Measurements from ENCODE around the gene U2AF2.

DNA sequence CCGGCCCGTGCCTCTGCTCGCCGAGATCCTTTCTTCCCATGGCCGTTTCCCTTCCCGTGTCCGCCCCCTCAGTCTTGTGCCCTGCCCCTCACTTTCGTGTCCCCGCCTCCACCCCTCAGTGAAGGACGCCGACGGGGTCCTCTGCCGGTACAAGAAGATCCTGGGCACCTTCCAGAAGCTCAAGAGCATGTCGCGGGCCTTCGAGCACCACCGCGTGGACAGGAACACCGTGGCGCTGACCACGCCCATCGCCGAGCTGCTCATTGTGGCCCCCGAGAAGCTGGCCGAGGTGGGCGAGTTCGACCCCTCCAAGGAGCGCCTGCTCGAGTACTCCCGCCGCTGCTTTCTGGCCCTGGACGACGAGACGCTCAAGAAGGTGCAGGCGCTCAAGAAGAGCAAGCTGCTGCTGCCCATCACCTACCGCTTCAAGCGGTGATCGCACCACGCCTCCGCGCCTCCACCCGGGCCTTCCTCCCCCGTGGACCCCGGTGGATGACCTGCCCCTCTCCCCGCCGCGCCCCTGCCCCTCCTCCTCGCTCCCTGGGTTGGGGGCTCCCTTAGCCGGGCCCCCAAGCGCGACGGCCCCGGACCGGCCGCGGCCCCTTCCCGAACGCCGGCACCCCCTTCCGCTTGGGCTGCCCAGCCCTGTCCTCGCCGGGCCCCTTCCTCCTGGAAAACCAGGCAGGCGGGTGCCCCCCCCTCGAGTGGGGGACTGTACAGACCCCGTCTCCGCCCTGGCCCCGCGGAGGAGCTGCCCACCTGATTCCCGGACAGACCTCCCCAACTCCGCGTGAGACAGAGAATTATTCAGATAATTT is 2.3 kb upstream of the U2AF2 start:
- TF ChIP-seq, protein P1, sequence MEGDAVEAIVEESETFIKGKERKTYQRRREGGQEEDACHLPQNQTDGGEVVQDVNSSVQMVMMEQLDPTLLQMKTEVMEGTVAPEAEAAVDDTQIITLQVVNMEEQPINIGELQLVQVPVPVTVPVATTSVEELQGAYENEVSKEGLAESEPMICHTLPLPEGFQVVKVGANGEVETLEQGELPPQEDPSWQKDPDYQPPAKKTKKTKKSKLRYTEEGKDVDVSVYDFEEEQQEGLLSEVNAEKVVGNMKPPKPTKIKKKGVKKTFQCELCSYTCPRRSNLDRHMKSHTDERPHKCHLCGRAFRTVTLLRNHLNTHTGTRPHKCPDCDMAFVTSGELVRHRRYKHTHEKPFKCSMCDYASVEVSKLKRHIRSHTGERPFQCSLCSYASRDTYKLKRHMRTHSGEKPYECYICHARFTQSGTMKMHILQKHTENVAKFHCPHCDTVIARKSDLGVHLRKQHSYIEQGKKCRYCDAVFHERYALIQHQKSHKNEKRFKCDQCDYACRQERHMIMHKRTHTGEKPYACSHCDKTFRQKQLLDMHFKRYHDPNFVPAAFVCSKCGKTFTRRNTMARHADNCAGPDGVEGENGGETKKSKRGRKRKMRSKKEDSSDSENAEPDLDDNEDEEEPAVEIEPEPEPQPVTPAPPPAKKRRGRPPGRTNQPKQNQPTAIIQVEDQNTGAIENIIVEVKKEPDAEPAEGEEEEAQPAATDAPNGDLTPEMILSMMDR (IDR thresholded peaks at IDR 0.05; ENCODE audit: low read length): no peak
- TF ChIP-seq EZH2 (IDR thresholded peaks at IDR 0.05; ENCODE audit: borderline replicate concordance, low read length): no peak
